DMS53 treated with DMSO at 0.1 percent for 48 hours (cell line): ENCODE results near the gene NRAP.

Experiments
- DNase-seq: peaks from one replicate; lab custom pipeline; 2025; ENCODE audit not compliant: unreplicated experiment; lab: John Stamatoyannopoulos, UW

The NRAP gene

GRCh38 chr10:113663908-113664307 lies at the start of gene NRAP:
Gene NRAP, minus strand, starts transcription at chr10:113664041. Its CDS starts 159 bp downstream, at chr10:113663882.
- DNase-seq, result no peak

- DNase-seq, result no peak
Observed at GRCh38 chr10:113713640-113713982, 49.8 kb upstream of the NRAP start.

GRCh38 chr10:113712755-113713639 lies 49.2 kb upstream of the NRAP start:
- no peak for DNase-seq

GRCh38 chr10:113712024-113712423 lies 48.2 kb upstream of the NRAP start:
- no peak for DNase-seq

- DNase-seq, result no peak
Observed at GRCh38 chr10:113711142-113711541, 47.3 kb upstream of the NRAP start.

GRCh38 chr10:113709221-113709838 lies 45.5 kb upstream of the NRAP start:
- DNase-seq, result no peak

GRCh38 chr10:113708640-113709039 lies 44.8 kb upstream of the NRAP start:
- DNase-seq, result no peak

- no peak for DNase-seq
Observed at GRCh38 chr10:113706623-113707022, 42.8 kb upstream of the NRAP start.

- DNase-seq, result no peak
Observed at GRCh38 chr10:113705344-113705652, 41.5 kb upstream of the NRAP start.

- DNase-seq, result peak; percentile 49
Observed at GRCh38 chr10:113704637-113705343, 40.9 kb upstream of the NRAP start.

GRCh38 chr10:113697595-113697994 lies 33.8 kb upstream of the NRAP start:
- no peak for DNase-seq

GRCh38 chr10:113695691-113696090 lies 31.9 kb upstream of the NRAP start:
- no peak for DNase-seq

- no peak for DNase-seq
Observed at GRCh38 chr10:113693348-113693747, 29.5 kb upstream of the NRAP start.

GRCh38 chr10:113692271-113692670 lies 28.4 kb upstream of the NRAP start:
- DNase-seq, result no peak

GRCh38 chr10:113691381-113691780 lies 27.5 kb upstream of the NRAP start:
- DNase-seq, result no peak

- no peak for DNase-seq
Observed at GRCh38 chr10:113690749-113691148, 26.9 kb upstream of the NRAP start.

- DNase-seq, result no peak
Observed at GRCh38 chr10:113689574-113689973, 25.7 kb upstream of the NRAP start.

GRCh38 chr10:113689057-113689456 lies 25.2 kb upstream of the NRAP start:
- DNase-seq, result peak; percentile 30

- DNase-seq, result no peak
Observed at GRCh38 chr10:113687037-113687436, 23.2 kb upstream of the NRAP start.

GRCh38 chr10:113686028-113686427 lies 22.2 kb upstream of the NRAP start:
- no peak for DNase-seq

- no peak for DNase-seq
Observed at GRCh38 chr10:113683300-113683699, 19.5 kb upstream of the NRAP start.
